ENCODE data around the gene ACTRT2.

Gene ACTRT2

GRCh38 chr1:3064901-3065300 lies 43.6 kb downstream of the ACTRT2 start:
- H3K4me1 ChIP-seq (ENCODE audit: control insufficient read depth, insufficient read depth, low read length): no peaks in the 10 kb centered on the region
- H3K4me2 ChIP-seq (ENCODE audit: low read length): no peak overlapping the region
- no peak overlapping the region for H3K4me3 ChIP-seq (ENCODE audit: low read length)
- H3K27me3 ChIP-seq (ENCODE audit: control insufficient read depth, insufficient read depth, low read length): peaks cover 25% of the 10 kb centered on the region
- H3K9ac ChIP-seq (ENCODE audit: low read depth, low read length): no peak overlapping the region
- no peaks in the 10 kb centered on the region for H3K36me3 ChIP-seq (ENCODE audit: insufficient read depth, low read length)
- no peaks in the 10 kb centered on the region for H3K9me3 ChIP-seq (replicated peaks; ENCODE audit: low read length)

- H3K36me3 ChIP-seq (ENCODE audit: insufficient read depth, low read length): no peaks in the 10 kb centered on the region
- no peak overlapping the region for H3K9ac ChIP-seq (ENCODE audit: low read depth, low read length)
- H3K4me3 ChIP-seq (ENCODE audit: low read length): no peak overlapping the region
- no peak overlapping the region for H3K4me2 ChIP-seq (ENCODE audit: low read length)
- no peaks in the 10 kb centered on the region for H3K9me3 ChIP-seq (replicated peaks; ENCODE audit: low read length)
- H3K4me1 ChIP-seq (ENCODE audit: control insufficient read depth, insufficient read depth, low read length): no peaks in the 10 kb centered on the region
- peaks cover 25% of the 10 kb centered on the region for H3K27me3 ChIP-seq (ENCODE audit: control insufficient read depth, insufficient read depth, low read length)
These were observed 44.1 kb downstream of the ACTRT2 start for GRCh38 chr1:3065396-3065795.

GRCh38 chr1:3065797-3066196 lies 44.5 kb downstream of the ACTRT2 start:
- Histone ChIP-seq H3K27me3 (ENCODE audit: control insufficient read depth, insufficient read depth, low read length) (peaks cover 25% of the 10 kb centered on the region), H3K4me2 (ENCODE audit: low read length) (no peak overlapping the region), H3K9ac (ENCODE audit: low read depth, low read length) (no peak overlapping the region), H3K36me3 (ENCODE audit: insufficient read depth, low read length) (no peaks in the 10 kb centered on the region), H3K4me3 (ENCODE audit: low read length) (no peak overlapping the region), H3K9me3 (replicated peaks; ENCODE audit: low read length) (no peaks in the 10 kb centered on the region), H3K4me1 (ENCODE audit: control insufficient read depth, insufficient read depth, low read length) (no peaks in the 10 kb centered on the region)

- Histone ChIP-seq H3K4me2 (ENCODE audit: low read length) (no peak overlapping the region), H3K36me3 (ENCODE audit: insufficient read depth, low read length) (no peaks in the 10 kb centered on the region), H3K9me3 (replicated peaks; ENCODE audit: low read length) (no peaks in the 10 kb centered on the region), H3K27me3 (ENCODE audit: control insufficient read depth, insufficient read depth, low read length) (peaks cover 25% of the 10 kb centered on the region), H3K9ac (ENCODE audit: low read depth, low read length) (no peak overlapping the region), H3K4me1 (ENCODE audit: control insufficient read depth, insufficient read depth, low read length) (no peaks in the 10 kb centered on the region), H3K4me3 (ENCODE audit: low read length) (no peak overlapping the region)
These were observed 45.0 kb downstream of the ACTRT2 start for GRCh38 chr1:3066250-3066711.

GRCh38 chr1:3066826-3067225 lies 45.6 kb downstream of the ACTRT2 start:
- H3K9me3 ChIP-seq (replicated peaks; ENCODE audit: low read length): no peaks in the 10 kb centered on the region
- H3K4me3 ChIP-seq (ENCODE audit: low read length): no peak overlapping the region
- no peaks in the 10 kb centered on the region for H3K4me1 ChIP-seq (ENCODE audit: control insufficient read depth, insufficient read depth, low read length)
- no peaks in the 10 kb centered on the region for H3K36me3 ChIP-seq (ENCODE audit: insufficient read depth, low read length)
- H3K9ac ChIP-seq (ENCODE audit: low read depth, low read length): no peak overlapping the region
- peaks cover 25% of the 10 kb centered on the region for H3K27me3 ChIP-seq (ENCODE audit: control insufficient read depth, insufficient read depth, low read length)
- no peak overlapping the region for H3K4me2 ChIP-seq (ENCODE audit: low read length)

- Histone ChIP-seq H3K27me3 (ENCODE audit: control insufficient read depth, insufficient read depth, low read length) (peaks cover 25% of the 10 kb centered on the region), H3K9ac (ENCODE audit: low read depth, low read length) (no peak overlapping the region), H3K4me2 (ENCODE audit: low read length) (no peak overlapping the region), H3K36me3 (ENCODE audit: insufficient read depth, low read length) (no peaks in the 10 kb centered on the region), H3K4me1 (ENCODE audit: control insufficient read depth, insufficient read depth, low read length) (no peaks in the 10 kb centered on the region), H3K9me3 (replicated peaks; ENCODE audit: low read length) (no peaks in the 10 kb centered on the region), H3K4me3 (ENCODE audit: low read length) (no peak overlapping the region)
These were observed 46.0 kb downstream of the ACTRT2 start for GRCh38 chr1:3067301-3067670.

GRCh38 chr1:3067671-3068563 lies 46.6 kb downstream of the ACTRT2 start:
- Histone ChIP-seq H3K9me3 (replicated peaks; ENCODE audit: low read length) (no peaks in the 10 kb centered on the region), H3K9ac (ENCODE audit: low read depth, low read length) (no peak overlapping the region), H3K4me2 (ENCODE audit: low read length) (no peak overlapping the region), H3K36me3 (ENCODE audit: insufficient read depth, low read length) (no peaks in the 10 kb centered on the region), H3K4me1 (ENCODE audit: control insufficient read depth, insufficient read depth, low read length) (no peaks in the 10 kb centered on the region), H3K4me3 (ENCODE audit: low read length) (no peak overlapping the region), H3K27me3 (ENCODE audit: control insufficient read depth, insufficient read depth, low read length) (peaks cover 25% of the 10 kb centered on the region)

- no peaks in the 10 kb centered on the region for H3K36me3 ChIP-seq (ENCODE audit: insufficient read depth, low read length)
- peak within 1 kb of the TSS; percentile 75 for H3K4me3 ChIP-seq (ENCODE audit: low read length)
- peak within 1 kb of the TSS; percentile 87 for H3K4me2 ChIP-seq (ENCODE audit: low read length)
- H3K9me3 ChIP-seq (replicated peaks; ENCODE audit: low read length): no peaks in the 10 kb centered on the region
- H3K27me3 ChIP-seq (ENCODE audit: control insufficient read depth, insufficient read depth, low read length): peaks cover 19% of the 10 kb centered on the region
- H3K9ac ChIP-seq (ENCODE audit: low read depth, low read length): peak within 1 kb of the TSS; percentile 58
- no peaks in the 10 kb centered on the region for H3K4me1 ChIP-seq (ENCODE audit: control insufficient read depth, insufficient read depth, low read length)
These were observed 47.5 kb downstream of the ACTRT2 start, which contains the start of gene PRDM16 for GRCh38 chr1:3068564-3069431. Gene PRDM16, plus strand, starts transcription at chr1:3069203. Its CDS starts 57 bp downstream, at chr1:3069260.

- Histone ChIP-seq H3K9me3 (replicated peaks; ENCODE audit: low read length) (no peaks in the 10 kb centered on the region), H3K4me3 (ENCODE audit: low read length) (peak overlapping the region; percentile 75), H3K36me3 (ENCODE audit: insufficient read depth, low read length) (no peaks in the 10 kb centered on the region), H3K27me3 (ENCODE audit: control insufficient read depth, insufficient read depth, low read length) (peaks cover 10% of the 10 kb centered on the region), H3K9ac (ENCODE audit: low read depth, low read length) (peak overlapping the region; percentile 58), H3K4me2 (ENCODE audit: low read length) (peak overlapping the region; percentile 87), H3K4me1 (ENCODE audit: control insufficient read depth, insufficient read depth, low read length) (no peaks in the 10 kb centered on the region)
These were observed 48.4 kb downstream of the ACTRT2 start for GRCh38 chr1:3069491-3070308.

- Histone ChIP-seq H3K4me1 (ENCODE audit: control insufficient read depth, insufficient read depth, low read length) (no peaks in the 10 kb centered on the region), H3K9me3 (replicated peaks; ENCODE audit: low read length) (no peaks in the 10 kb centered on the region), H3K4me3 (ENCODE audit: low read length) (peak overlapping the region; percentile 75), H3K27me3 (ENCODE audit: control insufficient read depth, insufficient read depth, low read length) (peaks cover 7% of the 10 kb centered on the region), H3K4me2 (ENCODE audit: low read length) (peak overlapping the region; percentile 87), H3K9ac (ENCODE audit: low read depth, low read length) (peak overlapping the region; percentile 58), H3K36me3 (ENCODE audit: insufficient read depth, low read length) (no peaks in the 10 kb centered on the region)
These were observed 49.0 kb downstream of the ACTRT2 start for GRCh38 chr1:3070309-3070643.

Measured in skeletal muscle satellite cell (primary cell).